Subcutaneous adipose tissue (tissue), 4 donors: ENCODE data around the gene ANTXR1. TPM values are rescaled to one million over a fixed set of nuclear protein-coding genes. Genes with fewer than 3 reads are reported as not detected.

Source experiments
- CTCF ChIP-seq: fragments of 450-650 bp; IDR thresholded peaks from one replicate; pipeline ENCODE4 v1.5.1; 2016; ENCODE audit warnings: low read depth, mild to moderate bottlenecking, control low read depth, antibody characterized with exemption, moderate library complexity
- total RNA-seq, 4 donors: library from RNA; depleted of rRNA; stranded (reverse); fragments of >200 nt; gene quantifications; one replicate each; pipeline ENCODE4 v1.1.0, GENCODE V29; 2016

ANTXR1 gene
- total RNA-seq, 4 donors from 2014 or later = 45.4 to 88.7 (median 67.0) TPM

DNA sequence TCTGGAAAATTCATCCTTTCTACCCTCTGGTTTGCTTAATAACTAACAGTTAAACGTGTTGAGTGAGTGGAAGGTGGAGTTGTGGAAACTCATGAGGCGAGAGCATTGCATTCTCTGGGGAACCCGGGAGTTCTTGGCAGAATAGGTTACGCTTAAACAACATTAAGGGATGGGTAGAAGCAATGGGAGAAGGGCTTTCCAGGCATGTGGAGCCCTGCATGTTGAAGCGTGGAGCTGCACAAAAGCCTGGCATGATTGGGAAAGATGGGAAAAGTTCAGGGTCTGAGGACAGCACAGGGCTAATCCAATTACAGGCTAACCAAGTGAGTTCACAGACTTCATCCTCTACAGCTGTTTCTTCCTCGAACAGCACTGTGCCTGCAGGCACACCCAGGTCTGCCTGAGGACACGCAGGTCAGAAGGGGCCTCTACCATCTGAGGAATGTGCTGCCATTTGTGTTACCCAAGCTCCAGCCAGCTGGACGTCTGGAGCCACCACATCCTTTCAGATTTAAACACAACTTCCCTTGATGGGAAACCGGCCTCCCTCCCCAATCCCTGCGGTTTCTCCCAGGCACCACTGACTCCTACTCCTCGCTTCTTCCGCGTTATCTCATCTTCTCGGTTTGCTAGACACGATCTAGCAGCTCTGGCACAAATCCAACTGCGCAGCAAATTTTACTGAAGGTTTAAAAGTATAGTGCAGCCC is 164.2 kb downstream of the ANTXR1 start:
- TF ChIP-seq CTCF = no peak

GRCh38 chr2:69177785-69178636 is 165.0 kb downstream of the ANTXR1 start:
- no peak for TF ChIP-seq CTCF

DNA sequence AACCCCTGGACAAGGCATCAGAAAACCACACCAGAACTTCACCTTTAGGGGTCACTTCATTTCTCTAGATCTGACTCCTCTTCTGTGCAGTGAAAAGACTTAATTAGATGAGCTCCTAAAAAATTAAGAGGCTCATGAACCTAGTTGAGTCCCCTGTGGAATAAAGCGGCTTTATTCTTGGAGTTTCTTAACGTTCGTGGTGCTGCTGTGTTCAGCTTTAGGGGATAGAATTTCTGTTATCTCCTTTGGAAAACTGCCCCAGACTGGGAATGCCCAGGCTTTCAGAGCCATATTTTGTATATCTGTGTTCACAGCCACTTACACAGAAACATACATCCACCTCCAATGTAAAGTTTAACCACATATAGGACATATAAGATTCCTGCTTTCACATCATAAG is 165.8 kb downstream of the ANTXR1 start:
- no peak for TF ChIP-seq CTCF

- no peak for TF ChIP-seq CTCF
These were observed 167.2 kb downstream of the ANTXR1 start for GRCh38 chr2:69180227-69180626.

- TF ChIP-seq CTCF = no peak
These were observed 168.0 kb downstream of the ANTXR1 start for GRCh38 chr2:69180974-69181373.

DNA sequence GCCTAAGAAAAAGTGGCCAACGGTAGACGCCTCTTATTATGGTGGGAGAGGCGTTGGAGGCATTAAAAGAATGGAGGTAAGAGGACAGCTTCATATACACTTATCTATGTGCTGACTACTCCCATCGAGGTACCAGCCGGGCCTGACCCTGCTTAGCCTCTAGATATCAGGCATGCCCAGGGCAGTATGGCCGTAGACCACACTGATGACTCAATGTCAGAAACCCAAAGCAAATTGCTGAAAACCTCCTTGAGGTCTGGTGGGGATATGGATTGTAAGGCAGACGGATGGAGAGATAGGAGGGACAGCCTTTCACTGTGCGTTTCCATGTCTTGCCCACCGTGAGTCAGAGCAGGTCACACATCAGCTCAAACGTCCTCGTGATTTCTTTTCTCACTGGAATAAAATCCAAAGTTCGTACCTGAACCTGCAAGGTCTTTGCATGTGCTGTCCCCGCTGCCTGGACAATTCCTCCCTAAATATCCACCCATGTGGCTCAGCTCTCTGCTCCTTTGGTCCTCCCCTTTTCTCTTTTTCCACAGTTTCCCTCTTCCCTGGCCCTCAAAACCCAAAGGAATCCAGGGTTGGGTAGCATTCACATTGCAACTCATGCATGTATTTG is 168.9 kb downstream of the ANTXR1 start:
- TF ChIP-seq CTCF = no peak

DNA sequence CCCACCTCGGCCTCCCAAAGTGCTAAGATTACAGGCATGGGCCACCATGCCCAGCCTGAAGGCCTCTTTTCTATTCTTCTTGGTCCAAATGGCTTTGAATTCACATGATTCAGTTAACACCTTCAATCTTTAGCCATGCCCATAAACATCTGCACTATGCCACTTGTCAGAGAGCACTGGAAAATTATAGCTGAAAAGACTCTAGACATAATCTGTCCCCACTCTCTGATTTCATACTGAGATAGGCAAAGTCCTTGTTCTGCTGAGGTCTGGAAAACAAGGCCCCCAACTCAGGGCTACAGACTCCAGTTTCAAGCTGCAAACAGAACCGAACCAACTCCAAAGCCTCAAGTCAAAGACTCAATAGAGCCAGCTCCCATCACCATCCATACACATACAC is 170.7 kb downstream of the ANTXR1 start:
- no peak for TF ChIP-seq CTCF
